Fibroblast of mammary gland (primary cell): ENCODE measurements around the gene SLC25A29.
"Not testable (repeated sequence)": the region's sequence is repeated elsewhere in the genome, so short reads cannot be mapped to it uniquely, and the experiment has no call there.

ENCODE experiments used
- DNase-seq: peaks from one replicate; pipeline ENCODE4 v3.0.0-alpha.2; 2010; ENCODE audit warnings: low read depth
- H3K4me3 ChIP-seq: 2 replicates; pipeline ENCODE4 v1.5.1; 2011; ENCODE audit warnings: low read depth, mild to moderate bottlenecking, low read length, moderate library complexity; ENCODE audit not compliant: control insufficient read depth
- TF ChIP-seq, protein P1 (sequence below): conservative IDR thresholded peaks from 2 replicates; pipeline ENCODE4 v1.5.1; 2011; ENCODE audit warnings: low read depth, low read length, inconsistent platforms; ENCODE audit not compliant: control insufficient read depth, insufficient read depth

Gene SLC25A29

DNA sequence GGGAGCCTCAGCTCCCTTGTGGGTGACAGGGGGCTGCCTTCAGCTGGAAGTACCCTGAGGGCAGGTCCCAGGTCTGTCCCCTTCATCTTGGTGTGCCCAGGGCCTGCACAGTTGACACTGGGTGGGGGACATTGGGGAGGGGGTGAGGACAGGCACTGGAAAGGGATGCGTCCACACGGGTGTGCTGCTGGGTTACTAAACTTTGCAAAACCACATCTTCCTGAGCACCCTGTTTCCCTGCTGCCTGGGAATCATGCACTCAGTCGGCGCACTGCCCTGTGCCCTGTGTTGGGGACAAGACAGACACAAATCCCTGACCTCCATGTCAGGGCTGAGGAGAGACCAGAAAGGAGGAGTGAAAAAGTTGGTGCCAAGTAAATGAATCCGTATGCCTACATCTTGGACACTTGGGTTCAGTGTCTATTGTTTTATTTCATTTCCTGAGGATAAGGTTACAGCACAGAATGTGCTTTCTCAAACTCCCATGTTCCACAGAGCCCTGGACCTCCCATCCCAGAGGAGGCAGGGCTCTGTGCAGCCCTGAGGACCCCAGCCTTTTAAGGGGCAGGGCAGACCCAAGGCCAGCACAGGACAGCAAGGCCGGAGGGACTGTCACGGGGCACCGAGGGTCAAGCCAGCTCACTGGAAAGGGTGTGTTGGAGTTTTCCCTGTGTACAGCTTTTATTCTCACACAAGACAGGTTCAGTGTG, 2.9 kb upstream of the SLC25A29 start:
- no peak overlapping the region for H3K4me3 ChIP-seq
- TF ChIP-seq, protein P1, sequence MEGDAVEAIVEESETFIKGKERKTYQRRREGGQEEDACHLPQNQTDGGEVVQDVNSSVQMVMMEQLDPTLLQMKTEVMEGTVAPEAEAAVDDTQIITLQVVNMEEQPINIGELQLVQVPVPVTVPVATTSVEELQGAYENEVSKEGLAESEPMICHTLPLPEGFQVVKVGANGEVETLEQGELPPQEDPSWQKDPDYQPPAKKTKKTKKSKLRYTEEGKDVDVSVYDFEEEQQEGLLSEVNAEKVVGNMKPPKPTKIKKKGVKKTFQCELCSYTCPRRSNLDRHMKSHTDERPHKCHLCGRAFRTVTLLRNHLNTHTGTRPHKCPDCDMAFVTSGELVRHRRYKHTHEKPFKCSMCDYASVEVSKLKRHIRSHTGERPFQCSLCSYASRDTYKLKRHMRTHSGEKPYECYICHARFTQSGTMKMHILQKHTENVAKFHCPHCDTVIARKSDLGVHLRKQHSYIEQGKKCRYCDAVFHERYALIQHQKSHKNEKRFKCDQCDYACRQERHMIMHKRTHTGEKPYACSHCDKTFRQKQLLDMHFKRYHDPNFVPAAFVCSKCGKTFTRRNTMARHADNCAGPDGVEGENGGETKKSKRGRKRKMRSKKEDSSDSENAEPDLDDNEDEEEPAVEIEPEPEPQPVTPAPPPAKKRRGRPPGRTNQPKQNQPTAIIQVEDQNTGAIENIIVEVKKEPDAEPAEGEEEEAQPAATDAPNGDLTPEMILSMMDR: no peak
- no peak for DNase-seq

DNA sequence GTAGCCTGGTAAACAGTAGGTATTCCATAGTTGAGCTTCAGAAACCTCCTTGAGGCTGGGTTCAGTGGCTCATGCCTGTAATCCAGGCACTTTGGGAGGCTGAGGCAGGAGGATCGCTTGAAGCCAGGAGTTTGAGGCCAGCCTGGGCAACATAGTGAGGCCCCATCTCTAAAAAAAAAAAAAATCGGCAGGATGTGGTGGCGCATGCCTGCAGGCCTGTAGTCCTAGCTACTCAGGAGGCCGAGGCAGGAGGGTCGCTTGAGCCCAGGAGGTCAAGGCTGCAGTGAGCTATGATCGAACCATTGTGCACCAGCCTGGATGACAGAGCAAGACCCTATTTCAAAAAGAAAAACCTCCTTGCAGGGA, 2.2 kb upstream of the SLC25A29 start:
- H3K4me3 ChIP-seq, DNase-seq: not testable (repeated sequence)

DNA sequence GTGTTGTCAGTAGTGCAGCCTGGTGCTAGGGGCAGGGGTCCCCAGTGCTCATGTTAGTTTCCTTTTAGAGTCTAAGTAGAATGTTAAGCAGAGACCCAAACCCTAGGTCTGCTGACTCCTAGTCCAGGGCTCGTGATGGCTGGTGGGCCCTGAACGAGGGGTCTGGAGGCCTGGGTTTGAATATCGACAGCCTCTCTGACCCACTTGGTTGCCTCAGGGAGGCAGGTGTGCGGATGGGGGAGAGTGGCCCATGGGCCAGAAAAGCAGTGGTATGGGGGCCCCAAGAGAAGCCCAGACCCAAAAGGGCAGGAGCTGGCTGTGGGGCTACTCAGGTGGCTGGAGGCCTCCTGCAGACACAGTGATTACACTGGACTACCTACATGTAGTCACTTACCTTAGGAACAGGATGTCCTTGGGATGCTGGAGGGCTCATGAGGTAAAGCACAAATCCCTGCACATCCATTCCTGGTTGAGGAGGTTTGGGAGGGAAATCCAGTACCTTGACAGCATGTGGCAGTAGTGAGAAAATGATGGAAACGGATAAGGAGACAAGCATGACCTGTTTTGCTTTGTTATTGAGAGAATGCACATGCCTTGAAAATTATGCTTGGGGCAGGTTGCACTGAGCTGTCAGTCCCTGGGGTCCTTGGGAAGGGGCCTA, 1.7 kb upstream of the SLC25A29 start:
- no peak overlapping the region for H3K4me3 ChIP-seq
- DNase-seq: no peak
- TF ChIP-seq, protein P1: no peak

DNA sequence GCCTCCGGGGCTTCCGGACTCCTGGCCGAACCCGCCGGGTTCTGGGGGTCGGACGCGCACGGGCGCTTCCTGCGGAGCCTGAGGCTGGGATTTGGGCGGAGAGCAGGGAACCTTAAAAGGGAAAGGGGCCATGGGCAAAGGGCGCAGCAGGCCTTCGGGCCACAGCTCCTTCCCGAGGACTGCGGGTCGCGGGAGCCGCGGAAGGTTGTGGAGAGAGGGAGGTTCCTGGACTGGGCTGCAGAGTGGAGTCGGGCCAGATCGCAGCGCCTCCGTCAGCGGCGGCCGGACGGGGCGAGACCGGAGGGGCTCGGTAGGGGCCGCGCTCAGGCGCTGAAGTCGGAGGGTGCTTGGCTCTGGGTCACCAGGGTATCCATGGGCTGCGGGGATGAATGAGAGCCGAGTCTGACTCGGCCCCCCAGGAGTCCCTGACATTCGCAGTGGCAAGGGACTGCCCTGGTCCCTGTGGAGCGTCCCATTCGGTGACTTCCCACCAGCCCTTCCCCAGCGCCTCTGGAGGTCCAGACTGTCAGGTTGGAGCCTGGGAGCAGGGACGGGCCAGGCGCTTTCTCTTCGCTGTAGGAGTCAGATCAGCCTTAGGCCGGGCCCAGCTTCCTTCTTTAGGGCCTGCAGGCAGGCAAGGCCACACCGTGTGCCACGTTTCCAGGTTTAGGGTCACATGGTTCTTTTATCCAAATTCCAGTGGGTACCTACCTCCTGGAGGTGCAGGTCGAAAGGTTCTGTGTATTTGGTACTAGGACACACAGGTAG, 938 bp upstream of the SLC25A29 start:
- DNase-seq: no peak
- peak overlapping the region; percentile 67 for H3K4me3 ChIP-seq
- TF ChIP-seq, protein P1: no peak

DNA sequence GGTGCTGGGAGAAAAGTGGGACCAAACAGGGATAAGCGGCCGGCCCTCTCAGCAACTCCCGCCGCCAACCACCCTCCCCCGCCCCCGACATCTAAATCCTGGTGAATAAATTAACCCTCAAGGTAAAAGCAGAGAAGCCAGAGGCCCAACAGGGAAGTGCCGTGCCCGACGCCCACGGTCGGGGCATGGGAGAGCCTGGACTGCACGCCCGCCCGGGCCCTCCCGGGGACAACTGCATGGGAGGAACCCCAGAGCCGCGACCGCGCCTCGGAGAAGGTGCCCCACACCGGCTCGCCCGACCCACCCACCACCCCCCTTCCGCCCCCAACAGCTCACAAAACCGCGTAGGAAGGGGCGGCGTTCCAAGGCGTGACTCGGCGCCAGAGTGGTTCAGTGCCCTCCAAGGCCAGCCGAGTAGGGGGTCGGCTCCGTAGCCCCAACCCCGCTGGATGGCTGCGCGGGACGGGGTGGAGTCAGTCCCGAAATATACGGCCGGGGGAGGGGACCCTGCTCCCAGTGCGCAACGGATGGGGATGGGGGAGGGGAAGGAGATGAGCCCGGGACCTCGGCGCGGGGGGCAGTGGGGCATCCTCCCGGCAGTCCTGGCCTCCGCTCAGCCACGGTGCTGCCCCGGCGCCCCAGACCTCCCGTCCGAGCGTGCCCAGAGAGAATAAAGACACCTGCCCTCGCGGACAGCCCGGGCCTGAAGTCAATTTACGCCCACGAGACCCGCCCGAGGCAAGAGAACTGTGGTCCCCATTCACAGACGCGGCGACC, 732 bp downstream of the SLC25A29 start:
- peak overlapping the region; percentile 49 for H3K4me3 ChIP-seq
- TF ChIP-seq, protein P1: no peak
- no peak for DNase-seq

DNA sequence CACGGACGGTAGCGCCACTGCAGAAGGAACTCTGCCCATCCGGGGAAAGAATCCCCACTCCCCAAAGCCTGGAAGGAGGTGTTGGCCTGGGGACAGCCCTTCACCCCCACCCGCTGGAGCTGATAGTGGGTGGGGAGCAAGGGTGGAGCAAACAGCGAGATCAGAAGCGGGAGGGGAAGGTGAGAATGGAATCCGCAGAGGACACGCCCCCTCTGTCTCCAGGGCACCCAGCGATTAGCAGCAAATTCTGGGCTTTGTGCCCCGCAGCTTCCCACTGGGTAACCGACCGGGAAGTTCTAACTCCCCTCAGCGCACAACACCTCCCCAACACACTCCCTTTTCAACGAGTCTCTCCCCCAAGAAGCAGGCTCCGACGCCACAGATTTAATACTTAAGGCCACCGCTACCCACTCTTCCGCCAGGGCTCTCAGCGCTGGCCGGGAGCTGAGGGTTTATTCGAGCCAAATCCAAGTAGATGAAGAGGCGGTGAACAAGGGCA, 1.4 kb downstream of the SLC25A29 start:
- H3K4me3 ChIP-seq: peak overlapping the region; percentile 49
- DNase-seq: peak; percentile 19
- TF ChIP-seq, protein P1: no peak

DNA sequence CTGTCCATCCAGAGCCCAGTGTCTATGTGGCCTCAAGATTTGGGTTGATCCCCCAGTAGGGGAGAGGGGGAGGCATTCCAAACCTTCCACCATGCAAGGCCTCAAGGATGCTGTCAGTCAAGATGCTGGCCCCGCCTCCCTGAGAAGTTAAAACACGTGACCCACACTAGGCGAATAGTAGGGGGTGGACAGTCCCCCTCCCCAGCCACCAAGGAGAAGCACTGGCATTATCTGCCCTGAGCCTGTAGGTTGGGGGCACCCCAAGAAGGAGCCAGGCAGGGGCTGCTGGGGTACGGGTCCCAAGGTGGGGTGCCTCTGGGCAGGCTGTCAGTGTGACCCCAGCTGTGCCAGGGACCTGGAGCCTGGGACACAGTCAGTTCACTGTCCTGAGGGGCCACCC, 2.3 kb downstream of the SLC25A29 start:
- TF ChIP-seq, protein P1: no peak
- no peak overlapping the region for H3K4me3 ChIP-seq
- no peak for DNase-seq
